IMR-90 (cell line): Measurements from ENCODE around the gene ZNF532.

Source experiments
- MXI1 ChIP-seq: IDR thresholded peaks from 2 replicates; pipeline ENCODE4 v1.6.1; 2012; ENCODE audit warnings: low read depth, mild to moderate bottlenecking, low read length, moderate library complexity, borderline replicate concordance
- POLR2A ChIP-seq: IDR thresholded peaks from 2 replicates; pipeline ENCODE4 v1.6.1; 2012; ENCODE audit warnings: mild to moderate bottlenecking, low read depth, low read length
- RFX5 ChIP-seq: IDR thresholded peaks from 2 replicates; pipeline ENCODE4 v1.8.0; 2012; ENCODE audit warnings: low read depth, mild to moderate bottlenecking, low read length, moderate library complexity
- TF ChIP-seq, protein P1 (sequence below): conservative IDR thresholded peaks from 2 replicates; pipeline ENCODE4 v1.5.1; 2012; ENCODE audit warnings: mild to moderate bottlenecking, low read depth, low read length, improper control_type of control experiment
- TF ChIP-seq, protein P2 (sequence below): fragments of 150-350 bp; IDR thresholded peaks from 2 replicates; pipeline ENCODE4 v1.6.1; 2017; ENCODE audit warnings: mild to moderate bottlenecking, antibody characterized with exemption, low read length, low read depth

- TF ChIP-seq, protein P1, sequence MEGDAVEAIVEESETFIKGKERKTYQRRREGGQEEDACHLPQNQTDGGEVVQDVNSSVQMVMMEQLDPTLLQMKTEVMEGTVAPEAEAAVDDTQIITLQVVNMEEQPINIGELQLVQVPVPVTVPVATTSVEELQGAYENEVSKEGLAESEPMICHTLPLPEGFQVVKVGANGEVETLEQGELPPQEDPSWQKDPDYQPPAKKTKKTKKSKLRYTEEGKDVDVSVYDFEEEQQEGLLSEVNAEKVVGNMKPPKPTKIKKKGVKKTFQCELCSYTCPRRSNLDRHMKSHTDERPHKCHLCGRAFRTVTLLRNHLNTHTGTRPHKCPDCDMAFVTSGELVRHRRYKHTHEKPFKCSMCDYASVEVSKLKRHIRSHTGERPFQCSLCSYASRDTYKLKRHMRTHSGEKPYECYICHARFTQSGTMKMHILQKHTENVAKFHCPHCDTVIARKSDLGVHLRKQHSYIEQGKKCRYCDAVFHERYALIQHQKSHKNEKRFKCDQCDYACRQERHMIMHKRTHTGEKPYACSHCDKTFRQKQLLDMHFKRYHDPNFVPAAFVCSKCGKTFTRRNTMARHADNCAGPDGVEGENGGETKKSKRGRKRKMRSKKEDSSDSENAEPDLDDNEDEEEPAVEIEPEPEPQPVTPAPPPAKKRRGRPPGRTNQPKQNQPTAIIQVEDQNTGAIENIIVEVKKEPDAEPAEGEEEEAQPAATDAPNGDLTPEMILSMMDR = no peak
- TF ChIP-seq POLR2A (no peak), RFX5 (no peak), MXI1 (no peak)
- TF ChIP-seq, protein P2, sequence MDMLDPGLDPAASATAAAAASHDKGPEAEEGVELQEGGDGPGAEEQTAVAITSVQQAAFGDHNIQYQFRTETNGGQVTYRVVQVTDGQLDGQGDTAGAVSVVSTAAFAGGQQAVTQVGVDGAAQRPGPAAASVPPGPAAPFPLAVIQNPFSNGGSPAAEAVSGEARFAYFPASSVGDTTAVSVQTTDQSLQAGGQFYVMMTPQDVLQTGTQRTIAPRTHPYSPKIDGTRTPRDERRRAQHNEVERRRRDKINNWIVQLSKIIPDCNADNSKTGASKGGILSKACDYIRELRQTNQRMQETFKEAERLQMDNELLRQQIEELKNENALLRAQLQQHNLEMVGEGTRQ = no peak
These were observed 30.3 kb downstream of the ZNF532 start for GRCh38 chr18:58894930-58895329.
